M059J (cell line): Measurements from ENCODE around the gene CBLN4. TPM values are rescaled to one million over a fixed set of nuclear protein-coding genes. Genes with fewer than 3 reads are reported as not detected.

Source experiments
- total RNA-seq: library from RNA; depleted of rRNA; stranded (reverse); fragments of >200 nt; shearing (Covaris generic); gene quantifications from 2 replicates; pipeline ENCODE4 v1.2.3, GENCODE V29; 2014; rRNA removed

The CBLN4 gene
- total RNA-seq, 1 experiment from 2014 or later = not detected

Other genes with a start within 250 kb of the CBLN4 start
- gene MC3R, start 243.2 kb upstream of the CBLN4 start, total RNA-seq = not detected in 2 replicates